ENCODE data around the gene PRSS50.

DNA sequence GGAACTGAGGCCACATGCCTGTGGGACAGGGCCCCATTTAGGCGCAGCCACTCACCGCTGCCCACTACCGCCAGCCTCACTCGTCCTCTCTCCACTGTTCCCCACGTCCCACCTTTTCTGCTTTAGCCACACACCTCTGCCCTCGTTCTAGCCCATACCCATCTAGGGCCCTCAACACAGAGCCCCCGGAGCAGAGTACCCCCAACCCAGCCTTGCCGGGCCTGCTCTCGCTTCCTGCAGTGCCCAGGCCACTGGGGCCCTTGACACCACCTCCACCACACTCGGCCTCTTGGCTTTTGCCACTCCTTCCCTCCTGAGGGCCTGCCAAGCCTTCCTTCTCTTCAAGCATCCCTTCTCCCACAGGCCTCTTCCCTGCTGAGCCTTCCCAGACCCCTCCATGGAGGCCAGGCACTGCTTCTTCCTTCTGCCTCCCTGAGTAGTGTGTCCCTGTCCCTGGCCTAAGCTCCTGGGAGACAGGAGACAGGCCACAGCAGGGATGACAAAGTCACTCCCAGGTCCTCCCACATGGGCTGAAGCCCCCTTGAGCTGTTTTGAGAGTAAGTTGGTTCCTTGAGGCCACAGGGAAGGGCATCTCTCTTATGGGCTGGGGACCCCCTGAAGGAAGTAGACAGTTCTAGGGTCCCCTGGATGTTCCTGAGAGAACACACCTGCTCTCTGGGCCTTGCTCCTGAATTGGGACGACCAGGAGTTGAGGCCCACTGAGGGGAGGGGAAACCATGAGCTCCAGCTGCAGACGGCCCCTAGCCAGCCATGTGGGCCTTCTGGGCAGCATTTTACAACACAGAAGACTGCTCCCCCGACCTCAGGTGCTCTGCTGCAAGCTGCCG, 4.4 kb downstream of the PRSS50 start:
- TF ChIP-seq, protein P1, sequence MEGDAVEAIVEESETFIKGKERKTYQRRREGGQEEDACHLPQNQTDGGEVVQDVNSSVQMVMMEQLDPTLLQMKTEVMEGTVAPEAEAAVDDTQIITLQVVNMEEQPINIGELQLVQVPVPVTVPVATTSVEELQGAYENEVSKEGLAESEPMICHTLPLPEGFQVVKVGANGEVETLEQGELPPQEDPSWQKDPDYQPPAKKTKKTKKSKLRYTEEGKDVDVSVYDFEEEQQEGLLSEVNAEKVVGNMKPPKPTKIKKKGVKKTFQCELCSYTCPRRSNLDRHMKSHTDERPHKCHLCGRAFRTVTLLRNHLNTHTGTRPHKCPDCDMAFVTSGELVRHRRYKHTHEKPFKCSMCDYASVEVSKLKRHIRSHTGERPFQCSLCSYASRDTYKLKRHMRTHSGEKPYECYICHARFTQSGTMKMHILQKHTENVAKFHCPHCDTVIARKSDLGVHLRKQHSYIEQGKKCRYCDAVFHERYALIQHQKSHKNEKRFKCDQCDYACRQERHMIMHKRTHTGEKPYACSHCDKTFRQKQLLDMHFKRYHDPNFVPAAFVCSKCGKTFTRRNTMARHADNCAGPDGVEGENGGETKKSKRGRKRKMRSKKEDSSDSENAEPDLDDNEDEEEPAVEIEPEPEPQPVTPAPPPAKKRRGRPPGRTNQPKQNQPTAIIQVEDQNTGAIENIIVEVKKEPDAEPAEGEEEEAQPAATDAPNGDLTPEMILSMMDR (IDR thresholded peaks at IDR 0.05): no peak
- no peak for TF ChIP-seq POLR2AphosphoS5 (IDR thresholded peaks at IDR 0.05)
